DMS153 treated with DMSO at 0.1 percent for 48 hours (cell line): ENCODE measurements around the gene LUC7L3.
A peak's percentile ranks its signal among the peaks of the same experiment; 100 is the strongest.
"Not testable (repeated sequence)": the region's sequence is repeated elsewhere in the genome, so short reads cannot be mapped to it uniquely, and the experiment has no call there.

Experiments used
- DNase-seq: peaks from one replicate; lab custom pipeline; 2025; ENCODE audit not compliant: unreplicated experiment; lab: John Stamatoyannopoulos, UW

The LUC7L3 gene, protein sequence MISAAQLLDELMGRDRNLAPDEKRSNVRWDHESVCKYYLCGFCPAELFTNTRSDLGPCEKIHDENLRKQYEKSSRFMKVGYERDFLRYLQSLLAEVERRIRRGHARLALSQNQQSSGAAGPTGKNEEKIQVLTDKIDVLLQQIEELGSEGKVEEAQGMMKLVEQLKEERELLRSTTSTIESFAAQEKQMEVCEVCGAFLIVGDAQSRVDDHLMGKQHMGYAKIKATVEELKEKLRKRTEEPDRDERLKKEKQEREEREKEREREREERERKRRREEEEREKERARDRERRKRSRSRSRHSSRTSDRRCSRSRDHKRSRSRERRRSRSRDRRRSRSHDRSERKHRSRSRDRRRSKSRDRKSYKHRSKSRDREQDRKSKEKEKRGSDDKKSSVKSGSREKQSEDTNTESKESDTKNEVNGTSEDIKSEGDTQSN

DNA sequence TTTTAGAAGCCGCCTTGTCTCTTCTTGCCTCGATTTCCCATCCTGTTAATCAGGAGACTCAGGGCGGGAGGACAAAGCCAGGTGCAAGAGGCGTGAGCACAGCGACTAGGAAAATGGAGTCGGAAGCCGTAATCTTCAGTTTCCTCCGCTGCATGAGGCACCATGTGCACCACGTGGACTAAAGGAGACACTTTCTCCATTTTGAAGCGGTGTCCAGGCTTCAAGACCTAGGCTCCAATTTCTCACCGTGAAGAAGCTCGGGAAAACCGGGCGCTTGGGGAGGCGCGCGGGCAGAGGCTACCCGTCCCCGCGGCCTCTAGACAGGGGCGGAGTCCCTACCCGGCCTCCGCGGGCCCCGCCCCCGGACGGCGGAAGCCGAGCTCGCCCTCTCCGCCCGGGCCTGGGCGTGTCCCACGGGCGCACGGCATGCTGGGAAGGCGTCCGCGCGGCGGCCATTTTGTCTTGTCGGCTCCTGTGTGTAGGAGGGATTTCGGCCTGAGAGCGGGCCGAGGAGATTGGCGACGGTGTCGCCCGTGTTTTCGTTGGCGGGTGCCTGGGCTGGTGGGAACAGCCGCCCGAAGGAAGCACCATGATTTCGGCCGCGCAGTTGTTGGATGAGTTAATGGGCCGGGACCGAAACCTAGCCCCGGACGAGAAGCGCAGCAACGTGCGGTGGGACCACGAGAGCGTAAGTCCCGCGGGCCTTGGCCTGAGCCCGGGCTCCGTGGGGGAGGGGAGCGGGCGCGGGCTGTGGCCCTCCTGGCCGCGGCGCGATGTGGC lies at the start of gene LUC7L3:
LUC7L3 (plus strand) TSS at position 460 of the 780 bp plus-strand sequence; CDS start at position 590, 130 bp downstream.
- peak; percentile 90 for DNase-seq

DNA sequence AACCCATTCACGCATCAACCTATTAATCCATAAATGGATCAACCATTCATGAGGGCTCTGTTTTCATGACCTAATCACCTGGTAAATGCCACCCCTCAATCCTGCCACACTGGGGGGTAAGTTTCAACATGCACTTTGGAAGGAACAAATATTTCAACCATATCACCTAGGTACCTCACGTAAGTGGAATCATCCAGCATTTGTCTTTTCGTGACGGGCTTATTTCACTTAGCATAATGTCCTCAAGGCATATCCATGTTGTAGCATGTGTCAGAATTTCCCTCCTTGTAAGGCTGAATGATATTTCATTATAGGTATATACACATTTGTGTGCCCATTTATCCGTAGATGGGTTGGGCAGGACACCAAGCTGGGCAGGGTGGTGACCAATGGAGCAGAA lies 47.3 kb upstream of the LUC7L3 start:
- no peak for DNase-seq

DNA sequence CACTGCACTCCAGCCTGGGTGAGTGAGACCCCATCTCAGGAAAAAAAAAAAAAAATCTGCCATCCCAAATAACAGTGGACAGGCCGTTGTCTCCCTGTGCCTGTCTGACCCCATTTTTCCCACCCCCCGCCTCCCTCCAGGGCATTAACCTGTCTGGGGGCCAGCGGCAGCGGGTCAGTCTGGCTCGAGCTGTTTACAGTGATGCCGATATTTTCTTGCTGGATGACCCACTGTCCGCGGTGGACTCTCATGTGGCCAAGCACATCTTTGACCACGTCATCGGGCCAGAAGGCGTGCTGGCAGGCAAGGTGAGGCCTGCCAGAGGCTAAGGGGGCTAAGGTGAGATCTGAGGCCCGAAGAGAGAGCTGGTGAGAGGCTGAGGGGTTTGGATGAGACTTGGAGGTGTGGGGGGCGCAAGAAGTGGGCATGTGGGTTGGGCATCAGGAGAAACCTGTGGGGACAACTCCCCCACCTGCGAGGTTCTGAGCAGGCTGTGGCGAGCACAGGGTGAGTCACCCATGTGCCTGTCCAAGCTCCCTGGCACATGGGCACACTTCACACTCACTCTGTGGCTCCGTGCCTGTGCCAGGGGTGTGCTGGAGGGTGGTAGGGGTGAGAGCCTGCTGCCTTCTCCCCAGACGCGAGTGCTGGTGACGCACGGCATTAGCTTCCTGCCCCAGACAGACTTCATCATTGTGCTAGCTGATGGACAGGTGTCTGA lies 46.4 kb upstream of the LUC7L3 start:
- no peak for DNase-seq

DNA sequence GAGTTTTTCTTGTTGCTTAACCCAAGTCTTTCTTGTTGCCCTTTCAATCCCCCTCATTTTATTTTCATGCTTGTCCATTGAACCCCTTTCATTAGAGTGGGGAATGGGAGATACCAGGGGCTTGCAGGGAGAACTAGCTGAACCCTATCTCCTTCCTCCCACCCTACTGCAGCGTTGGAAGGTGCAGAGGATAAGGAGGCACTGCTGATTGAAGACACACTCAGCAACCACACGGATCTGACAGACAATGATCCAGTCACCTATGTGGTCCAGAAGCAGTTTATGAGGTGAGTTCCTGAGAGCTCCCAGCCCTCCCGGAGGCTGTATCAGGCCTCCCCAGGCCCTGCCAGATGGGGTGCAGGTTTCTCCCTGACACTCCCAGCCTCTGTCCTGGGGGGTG lies 44.2 kb upstream of the LUC7L3 start:
- no peak for DNase-seq

DNA sequence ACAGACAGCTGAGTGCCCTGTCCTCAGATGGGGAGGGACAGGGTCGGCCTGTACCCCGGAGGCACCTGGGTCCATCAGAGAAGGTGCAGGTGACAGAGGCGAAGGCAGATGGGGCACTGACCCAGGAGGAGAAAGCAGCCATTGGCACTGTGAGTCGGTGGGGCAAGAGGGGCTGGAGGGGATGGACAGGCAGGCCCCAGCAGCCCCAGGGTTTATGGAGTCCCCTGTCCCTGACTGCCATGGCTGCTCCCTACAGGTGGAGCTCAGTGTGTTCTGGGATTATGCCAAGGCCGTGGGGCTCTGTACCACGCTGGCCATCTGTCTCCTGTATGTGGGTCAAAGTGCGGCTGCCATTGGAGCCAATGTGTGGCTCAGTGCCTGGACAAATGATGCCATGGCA lies 43.8 kb upstream of the LUC7L3 start:
- no peak for DNase-seq

DNA sequence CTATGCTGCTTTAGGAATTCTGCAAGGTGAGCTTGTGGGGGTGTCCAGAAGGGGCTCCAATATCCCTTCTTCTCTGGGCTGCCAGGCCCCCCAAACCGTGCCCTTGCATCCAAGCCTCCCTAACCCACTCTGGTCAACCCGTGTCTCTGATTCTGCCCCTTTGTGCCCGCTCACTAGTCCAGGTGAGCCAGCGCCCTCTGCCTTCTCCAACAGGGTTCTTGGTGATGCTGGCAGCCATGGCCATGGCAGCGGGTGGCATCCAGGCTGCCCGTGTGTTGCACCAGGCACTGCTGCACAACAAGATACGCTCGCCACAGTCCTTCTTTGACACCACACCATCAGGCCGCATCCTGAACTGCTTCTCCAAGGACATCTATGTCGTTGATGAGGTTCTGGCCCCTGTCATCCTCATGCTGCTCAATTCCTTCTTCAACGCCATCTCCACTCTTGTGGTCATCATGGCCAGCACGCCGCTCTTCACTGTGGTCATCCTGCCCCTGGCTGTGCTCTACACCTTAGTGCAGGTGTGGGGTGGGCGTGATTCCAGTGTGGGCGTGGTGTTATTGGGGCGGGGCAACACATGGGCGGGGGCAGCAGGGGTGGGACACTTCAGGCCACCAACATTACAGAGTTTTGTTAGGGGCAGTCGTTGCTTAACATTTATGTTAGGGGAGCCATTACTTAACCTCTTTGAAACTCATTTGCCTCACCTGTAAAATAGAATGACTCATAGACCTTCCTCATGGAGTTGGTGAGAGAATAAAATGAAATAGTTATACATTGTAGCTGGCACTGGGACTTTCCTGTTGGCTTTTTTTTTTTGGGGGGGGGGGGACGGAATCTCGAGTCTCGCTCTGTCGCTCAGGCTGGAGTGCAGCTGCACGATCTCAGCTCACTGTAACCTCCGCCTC lies 43.1 kb upstream of the LUC7L3 start:
- no peak for DNase-seq

DNA sequence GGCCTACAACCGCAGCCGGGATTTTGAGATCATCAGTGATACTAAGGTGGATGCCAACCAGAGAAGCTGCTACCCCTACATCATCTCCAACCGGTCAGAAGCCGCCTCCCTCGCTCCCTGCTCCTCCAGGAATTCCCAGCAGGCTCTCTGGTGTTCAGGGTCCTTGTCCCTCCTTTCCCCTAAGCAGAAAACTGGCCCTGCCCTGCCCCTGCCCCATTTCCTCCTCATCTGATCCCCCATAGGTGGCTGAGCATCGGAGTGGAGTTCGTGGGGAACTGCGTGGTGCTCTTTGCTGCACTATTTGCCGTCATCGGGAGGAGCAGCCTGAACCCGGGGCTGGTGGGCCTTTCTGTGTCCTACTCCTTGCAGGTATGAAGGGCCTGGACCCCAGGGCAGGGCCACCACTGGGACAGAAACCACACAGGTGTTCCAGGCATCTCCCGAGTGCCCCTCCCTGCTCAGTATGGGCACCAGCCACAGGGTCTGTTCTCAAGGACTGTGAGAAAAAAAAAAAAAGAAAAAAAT lies 41.5 kb upstream of the LUC7L3 start:
- DNase-seq = no peak

DNA sequence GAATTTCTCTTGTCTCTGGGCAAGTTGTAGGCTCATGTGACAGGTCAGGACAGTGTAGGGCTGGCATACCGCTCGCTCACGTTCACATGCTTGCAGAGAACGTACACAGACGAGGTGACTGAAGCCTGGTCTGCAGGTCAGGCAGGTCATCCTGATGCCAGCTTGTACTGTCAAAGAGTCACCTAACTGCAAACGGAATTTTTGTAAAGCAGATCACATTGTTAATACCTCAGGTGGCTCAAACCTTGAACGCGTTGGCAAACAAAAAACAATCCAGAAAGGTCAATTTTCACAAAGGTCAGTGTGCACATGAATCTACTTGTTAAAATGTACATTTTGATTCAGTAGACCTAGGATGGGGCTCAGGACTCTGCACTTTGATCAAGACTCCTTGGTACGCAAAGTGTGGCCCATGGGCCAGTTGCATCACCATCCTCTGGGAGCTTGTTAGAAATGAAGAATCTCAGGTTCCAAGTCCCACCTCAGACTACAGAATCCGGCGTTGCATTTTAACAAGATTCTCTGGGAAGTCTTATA lies 40.3 kb upstream of the LUC7L3 start:
- no peak for DNase-seq

DNA sequence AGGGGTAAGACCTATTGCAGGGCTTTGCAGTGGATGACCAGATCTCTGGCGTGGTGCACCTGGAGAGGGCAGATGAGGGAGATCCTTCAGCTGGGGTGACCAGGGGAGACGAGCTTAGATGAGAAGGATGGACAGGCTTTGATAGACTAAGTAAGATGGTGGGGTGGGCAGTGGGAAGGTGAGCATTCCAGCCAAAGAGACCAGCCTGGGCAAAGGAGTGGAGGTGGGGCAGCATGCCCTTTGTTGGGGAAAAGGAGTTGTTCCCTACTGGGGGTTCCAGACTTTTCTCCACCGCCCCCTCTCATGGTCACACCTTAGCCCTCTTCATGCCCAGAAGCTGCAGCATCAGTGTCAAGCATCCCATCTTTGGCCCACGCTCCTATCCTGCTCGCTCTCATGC lies 39.3 kb upstream of the LUC7L3 start:
- DNase-seq = no peak

DNA sequence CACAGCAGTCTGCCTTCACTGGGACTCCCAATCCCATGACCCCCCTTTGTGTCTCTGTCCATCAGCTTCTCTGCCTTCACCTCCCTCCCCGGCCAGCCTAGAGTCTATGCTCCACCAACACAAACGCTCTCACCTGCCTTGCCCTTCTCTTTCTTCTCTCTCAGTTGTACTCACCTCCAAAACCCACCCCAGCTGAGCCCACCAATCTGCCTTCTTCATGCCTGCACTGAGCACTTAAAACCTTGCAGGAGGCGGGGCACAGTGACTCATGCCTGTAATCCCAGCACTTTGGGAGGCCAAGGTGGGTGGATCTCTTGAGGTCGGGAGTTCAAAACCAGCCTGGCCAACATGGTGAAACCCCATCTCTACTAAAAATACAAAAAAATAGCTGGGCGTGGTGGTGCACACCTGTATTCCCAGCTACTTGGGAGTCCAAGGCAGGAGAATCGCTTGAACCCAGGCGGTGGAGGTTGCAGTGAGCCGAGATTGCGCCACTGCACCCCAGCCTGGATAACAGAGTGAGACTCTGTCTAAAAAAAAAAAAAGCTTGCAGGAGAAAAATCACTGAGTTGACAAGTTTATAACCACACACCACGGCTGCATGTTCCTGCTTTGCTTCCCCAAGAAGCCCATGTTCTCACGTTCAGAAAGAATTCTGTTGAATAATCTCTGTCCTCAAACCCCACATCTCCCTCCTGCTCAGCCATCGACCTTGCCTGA lies 38.7 kb upstream of the LUC7L3 start:
- not testable (repeated sequence) for DNase-seq

DNA sequence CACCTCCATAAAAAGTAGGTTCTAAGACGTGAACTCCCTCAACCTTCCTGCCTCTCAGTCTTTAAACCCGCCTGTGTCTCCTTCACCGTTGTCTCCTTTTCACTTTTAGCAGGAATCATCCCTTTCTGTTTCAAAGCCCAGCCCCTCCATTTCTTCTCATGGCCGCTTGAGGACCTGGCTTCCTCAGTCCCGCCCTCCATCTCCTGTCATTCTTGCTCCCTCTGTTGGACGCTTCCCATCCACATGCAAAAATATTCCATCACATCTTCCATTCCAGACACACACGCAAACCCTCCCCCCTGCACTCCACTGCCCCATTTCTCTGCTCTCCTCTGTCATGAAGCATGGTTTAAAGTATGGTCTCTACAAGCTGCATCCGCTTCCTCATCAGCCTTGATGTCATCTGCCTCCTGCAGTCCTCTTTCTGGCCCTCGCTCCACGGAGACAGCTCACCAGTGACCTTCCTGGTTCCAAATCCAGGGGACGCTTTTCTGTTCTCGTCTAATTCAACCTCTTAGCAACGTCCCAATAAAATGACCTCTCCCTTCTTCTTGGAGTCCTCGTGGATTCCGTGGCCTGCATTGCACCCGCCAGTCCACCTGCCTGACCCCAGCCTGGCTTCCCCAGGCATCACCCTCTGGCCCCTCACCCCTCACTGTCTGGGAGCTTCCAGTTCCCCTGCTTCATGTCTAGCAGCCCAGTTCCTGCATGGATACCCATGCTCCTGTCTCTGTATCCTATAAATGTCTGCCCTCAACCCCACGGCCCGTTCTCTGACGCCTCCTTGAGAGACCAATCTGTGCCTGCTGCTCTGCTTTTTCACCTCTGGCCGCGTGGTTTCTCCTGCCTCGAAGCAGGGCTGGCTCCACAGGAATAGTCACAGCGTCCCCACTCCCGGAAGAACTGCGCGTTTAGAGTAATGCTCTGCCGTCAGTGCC lies 37.9 kb upstream of the LUC7L3 start:
- peak; percentile 25 for DNase-seq

DNA sequence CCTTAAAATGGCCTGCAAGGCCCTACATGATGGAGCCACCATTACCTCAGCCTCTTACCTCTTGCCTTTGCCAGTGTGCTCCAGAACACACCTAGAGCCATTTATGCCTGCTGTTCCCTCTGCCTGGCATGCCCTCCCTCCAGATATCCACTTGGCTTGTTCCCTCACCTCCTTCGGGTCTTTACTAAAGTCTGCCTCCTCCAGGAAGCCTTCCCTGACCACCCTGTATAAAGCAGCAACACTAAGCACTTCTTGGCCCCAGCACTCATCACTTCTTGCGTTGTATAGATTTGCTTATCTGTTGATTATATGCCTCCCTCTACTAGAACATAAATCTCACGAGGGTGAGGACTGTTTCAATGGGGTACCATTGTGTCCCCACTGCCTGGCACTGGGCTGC lies 37.0 kb upstream of the LUC7L3 start:
- DNase-seq = no peak

DNA sequence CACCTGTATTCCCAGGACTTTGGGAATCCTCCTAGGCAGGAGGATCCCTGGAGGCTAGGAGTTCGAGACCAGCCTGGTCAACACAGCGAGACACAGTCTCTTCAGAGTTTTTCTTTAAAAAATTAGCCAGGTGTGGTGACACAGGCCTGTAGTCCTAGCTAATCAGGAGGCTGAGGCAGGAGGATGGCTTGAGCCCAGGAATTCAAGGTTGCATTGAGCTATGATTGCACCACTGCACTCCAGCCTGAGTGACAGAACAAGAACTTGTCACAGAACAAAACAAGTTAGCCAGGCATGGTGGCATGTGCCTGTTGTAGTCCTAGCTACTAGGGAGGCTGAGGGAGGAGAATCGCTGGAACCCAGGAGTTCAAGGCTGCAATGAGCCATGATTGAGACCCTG lies 36.5 kb upstream of the LUC7L3 start:
- DNase-seq = no peak

DNA sequence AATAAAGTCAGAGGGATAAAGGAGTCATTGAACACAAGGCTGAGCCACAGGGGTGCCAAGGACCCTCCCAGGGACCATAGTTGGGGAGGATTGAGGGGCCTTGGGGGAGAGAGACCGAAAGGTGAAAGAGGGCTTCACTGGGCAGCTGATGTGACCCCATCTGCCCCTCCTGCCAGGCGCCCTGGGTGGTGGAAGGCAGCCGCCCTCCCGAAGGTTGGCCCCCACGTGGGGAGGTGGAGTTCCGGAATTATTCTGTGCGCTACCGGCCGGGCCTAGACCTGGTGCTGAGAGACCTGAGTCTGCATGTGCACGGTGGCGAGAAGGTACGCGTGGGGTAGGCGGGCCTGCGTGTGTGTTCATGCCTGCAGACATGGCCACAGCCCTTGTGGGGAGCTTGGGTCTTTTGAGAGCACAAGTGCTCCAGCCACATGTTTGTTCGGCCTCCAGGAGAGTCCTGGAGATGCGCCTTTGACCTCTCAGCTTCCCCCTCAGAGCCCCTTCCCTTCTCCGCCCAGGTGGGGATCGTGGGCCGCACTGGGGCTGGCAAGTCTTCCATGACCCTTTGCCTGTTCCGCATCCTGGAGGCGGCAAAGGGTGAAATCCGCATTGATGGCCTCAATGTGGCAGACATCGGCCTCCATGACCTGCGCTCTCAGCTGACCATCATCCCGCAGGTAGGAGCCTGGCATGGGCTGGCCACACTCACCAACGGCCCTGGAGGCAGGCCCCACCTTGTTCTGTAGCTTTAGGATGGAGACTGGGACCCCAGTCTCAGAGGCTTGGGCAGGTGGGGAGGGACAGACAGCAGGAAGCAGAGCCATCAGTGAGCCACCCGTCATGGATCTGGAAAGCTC lies 35.7 kb upstream of the LUC7L3 start:
- DNase-seq = no peak

DNA sequence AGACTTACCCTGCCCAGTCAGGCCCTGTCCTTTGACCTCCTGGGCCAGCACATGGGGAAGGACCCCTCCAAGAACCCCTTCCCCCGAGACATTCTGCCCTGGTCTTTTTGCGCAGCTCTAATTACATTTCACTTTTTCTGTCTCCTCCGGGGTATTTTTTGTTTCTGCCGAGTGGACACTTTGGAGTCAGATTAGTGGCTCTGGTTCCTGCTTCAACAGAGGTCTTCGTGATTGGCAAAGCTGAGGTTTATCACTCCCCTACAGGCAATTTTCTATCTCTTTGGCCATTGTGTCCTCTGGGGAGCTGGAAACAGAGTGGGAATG lies 35.2 kb upstream of the LUC7L3 start:
- no peak for DNase-seq

DNA sequence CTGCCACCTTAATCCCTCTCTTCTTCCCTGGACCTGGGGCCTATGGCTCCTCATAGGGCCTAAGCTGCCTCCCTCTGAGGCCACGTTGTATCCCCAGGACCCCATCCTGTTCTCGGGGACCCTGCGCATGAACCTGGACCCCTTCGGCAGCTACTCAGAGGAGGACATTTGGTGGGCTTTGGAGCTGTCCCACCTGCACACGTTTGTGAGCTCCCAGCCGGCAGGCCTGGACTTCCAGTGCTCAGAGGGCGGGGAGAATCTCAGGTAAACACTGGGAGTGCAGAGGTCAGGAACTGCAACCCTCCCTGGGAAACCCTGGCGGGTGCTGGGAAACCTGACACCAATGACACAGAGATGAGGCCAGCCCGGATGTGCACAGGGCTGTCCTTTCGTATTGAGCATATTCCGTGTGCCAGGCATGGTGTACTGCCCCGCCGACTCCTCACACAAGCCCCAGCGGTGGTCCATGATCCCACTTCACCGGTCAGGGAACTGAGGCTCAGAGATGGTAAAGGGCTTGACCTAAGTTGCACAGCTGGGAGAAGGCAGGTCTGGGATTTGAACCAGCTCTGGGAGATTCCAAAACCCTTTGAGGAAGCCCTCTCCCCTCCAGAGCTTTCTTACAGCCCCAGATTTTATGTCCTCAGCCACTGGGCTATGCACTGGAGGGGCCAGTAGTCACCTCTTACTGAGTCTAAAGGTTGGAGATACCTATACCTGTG lies 34.6 kb upstream of the LUC7L3 start:
- no peak for DNase-seq

DNA sequence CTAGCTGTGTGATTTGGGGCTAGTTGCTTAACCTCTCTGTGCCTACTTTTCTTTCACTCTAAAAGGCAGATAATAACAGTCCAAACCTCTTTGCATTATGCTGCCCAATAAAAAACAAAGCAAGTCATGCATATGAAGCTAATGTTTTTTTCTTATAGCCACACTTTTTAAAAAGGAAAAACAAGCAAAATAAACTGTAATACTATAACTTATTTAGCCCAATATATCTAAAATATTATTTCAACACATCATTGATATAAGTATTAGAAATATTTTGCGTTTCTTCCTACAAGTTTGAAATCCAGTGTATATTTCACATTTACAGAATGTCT lies 34.1 kb upstream of the LUC7L3 start:
- DNase-seq = no peak
